ENCODE measurements around the gene DAGLB.
A peak's percentile ranks its signal among the peaks of the same experiment; 100 is the strongest.
"Not testable (repeated sequence)": the region's sequence is repeated elsewhere in the genome, so short reads cannot be mapped to it uniquely, and the experiment has no call there.

Gene DAGLB

GRCh38 chr7:6461946-6462550 is 14.3 kb upstream of the DAGLB start:
- no peak for TF ChIP-seq CTCF (conservative IDR thresholded peaks at IDR 0.05; ENCODE audit: control insufficient read depth, insufficient read depth, low read depth, low read length)
- no peak for DNase-seq (ENCODE audit: low read depth)
- no peak overlapping the region for H3K4me3 ChIP-seq (ENCODE audit: control insufficient read depth, low read depth, low read length)

GRCh38 chr7:6460990-6461584 is 13.3 kb upstream of the DAGLB start:
- no peak overlapping the region for H3K4me3 ChIP-seq (ENCODE audit: control insufficient read depth, low read depth, low read length)
- TF ChIP-seq CTCF (conservative IDR thresholded peaks at IDR 0.05; ENCODE audit: control insufficient read depth, insufficient read depth, low read depth, low read length): no peak
- no peak for DNase-seq (ENCODE audit: low read depth)

- no peak for TF ChIP-seq CTCF (conservative IDR thresholded peaks at IDR 0.05; ENCODE audit: control insufficient read depth, insufficient read depth, low read depth, low read length)
- H3K4me3 ChIP-seq (ENCODE audit: control insufficient read depth, low read depth, low read length): no peak overlapping the region
- no peak for DNase-seq (ENCODE audit: low read depth)
Observed at GRCh38 chr7:6460303-6460702, 12.5 kb upstream of the DAGLB start.

- not testable (repeated sequence) for H3K4me3 ChIP-seq (ENCODE audit: control insufficient read depth, low read depth, low read length)
- DNase-seq (ENCODE audit: low read depth): peak; percentile 49
Observed at GRCh38 chr7:6458676-6459075, 10.9 kb upstream of the DAGLB start.

GRCh38 chr7:6453734-6454133 is 6.0 kb upstream of the DAGLB start:
- DNase-seq (ENCODE audit: low read depth): peak; percentile 87
- TF ChIP-seq CTCF (conservative IDR thresholded peaks at IDR 0.05; ENCODE audit: control insufficient read depth, insufficient read depth, low read depth, low read length): no peak
- no peak overlapping the region for H3K4me3 ChIP-seq (ENCODE audit: control insufficient read depth, low read depth, low read length)

- no peak overlapping the region for H3K4me3 ChIP-seq (ENCODE audit: control insufficient read depth, low read depth, low read length)
- DNase-seq (ENCODE audit: low read depth): no peak
- TF ChIP-seq CTCF (conservative IDR thresholded peaks at IDR 0.05; ENCODE audit: control insufficient read depth, insufficient read depth, low read depth, low read length): no peak
Observed at GRCh38 chr7:6451224-6451705, 3.5 kb upstream of the DAGLB start.

GRCh38 chr7:6450591-6450990 is 2.8 kb upstream of the DAGLB start:
- not testable (repeated sequence) for DNase-seq (ENCODE audit: low read depth); H3K4me3 ChIP-seq (ENCODE audit: control insufficient read depth, low read depth, low read length)

- H3K4me3 ChIP-seq (ENCODE audit: control insufficient read depth, low read depth, low read length): not testable (repeated sequence)
- DNase-seq (ENCODE audit: low read depth): peak; percentile 55
Observed at GRCh38 chr7:6449884-6450283, 2.1 kb upstream of the DAGLB start.
